Measurements from ENCODE around the gene FOXJ1. TPM values are rescaled to one million over a fixed set of nuclear protein-coding genes. Genes with fewer than 3 reads are reported as not detected.

FOXJ1 gene
- total RNA-seq, 1 experiment from 2014 or later: not detected

- no peak for DNase-seq (ENCODE audit: low read depth)
Measured at GRCh38 chr17:76092526-76093413, 48.3 kb downstream of the FOXJ1 start.

GRCh38 chr17:76091526-76092286 is 49.3 kb downstream of the FOXJ1 start:
- DNase-seq (ENCODE audit: low read depth): no peak

- no peak for DNase-seq (ENCODE audit: low read depth)
Measured at GRCh38 chr17:76090517-76091129, 50.4 kb downstream of the FOXJ1 start.

- no peak for DNase-seq (ENCODE audit: low read depth)
Measured at GRCh38 chr17:76089680-76090516, 51.1 kb downstream of the FOXJ1 start.

GRCh38 chr17:76088868-76089576 is 52.0 kb downstream of the FOXJ1 start:
- DNase-seq (ENCODE audit: low read depth): no peak

GRCh38 chr17:76088041-76088867 is 52.8 kb downstream of the FOXJ1 start:
- no peak for DNase-seq (ENCODE audit: low read depth)

GRCh38 chr17:76087531-76087930 is 53.5 kb downstream of the FOXJ1 start:
- DNase-seq (ENCODE audit: low read depth): no peak

- no peak for DNase-seq (ENCODE audit: low read depth)
Measured at GRCh38 chr17:76086384-76086783, 54.7 kb downstream of the FOXJ1 start.

Other genes starting within 250 kb of the FOXJ1 start
- 29.6 and 32.5 TPM in 2 replicates for gene TRIM65, start 244.3 kb downstream of the FOXJ1 start, total RNA-seq (2014; rRNA removed)
- gene MRPL38, start 236.4 kb downstream of the FOXJ1 start, total RNA-seq (2014; rRNA removed): 28.7 and 37.1 TPM in 2 replicates
- 19.7 and 20.7 TPM in 2 replicates for gene FBF1, start 200.2 kb downstream of the FOXJ1 start, total RNA-seq (2014; rRNA removed)
- 30.5 and 36.2 TPM in 2 replicates for gene ACOX1, start 162.1 kb downstream of the FOXJ1 start, total RNA-seq (2014; rRNA removed)
- 16.7 and 18.5 TPM in 2 replicates for gene TEN1, start 162.0 kb downstream of the FOXJ1 start, total RNA-seq (2014; rRNA removed)
- gene CDK3, start 140.4 kb downstream of the FOXJ1 start, total RNA-seq (2014; rRNA removed): 2.9 and 3.8 TPM in 2 replicates
- not detected in 2 replicates for gene EVPL, start 113.9 kb downstream of the FOXJ1 start, total RNA-seq (2014; rRNA removed)
- 27.3 and 29.3 TPM in 2 replicates for gene SRP68, start 68.7 kb downstream of the FOXJ1 start, total RNA-seq (2014; rRNA removed)
- gene GALR2, start 66.5 kb downstream of the FOXJ1 start, total RNA-seq (2014; rRNA removed): 0.13 TPM in 1 of 2 replicates, not detected in the other
- not detected in 2 replicates for gene ZACN, start 62.1 kb downstream of the FOXJ1 start, total RNA-seq (2014; rRNA removed)
- gene EXOC7, start 37.5 kb downstream of the FOXJ1 start, total RNA-seq (2014; rRNA removed): 83.5 and 83.7 TPM in 2 replicates
- gene RNF157, start 99.2 kb upstream of the FOXJ1 start, total RNA-seq (2014; rRNA removed): 2.8 and 3.0 TPM in 2 replicates
- gene UBALD2, start 124.1 kb upstream of the FOXJ1 start, total RNA-seq (2014; rRNA removed): 8.7 and 9.0 TPM in 2 replicates
- gene QRICH2, start 167.0 kb upstream of the FOXJ1 start, total RNA-seq (2014; rRNA removed): 1.4 and 2.6 TPM in 2 replicates
- gene PRPSAP1, start 212.7 kb upstream of the FOXJ1 start, total RNA-seq (2014; rRNA removed): 35.6 and 47.8 TPM in 2 replicates
- gene SPHK1, start 243.4 kb upstream of the FOXJ1 start, total RNA-seq (2014; rRNA removed): 28.4 and 32.8 TPM in 2 replicates